H1 (cell line): ENCODE results near the gene DGKA. TPM values are rescaled to one million over a fixed set of nuclear protein-coding genes. Genes with fewer than 3 reads are reported as not detected.

Source experiments
- CTCF ChIA-PET: fragments of 300-600 bp; sonication (Branson Sonifier 250); formaldehyde crosslinking; loops from one replicate; lab custom pipeline; 2021; ENCODE audit not compliant: partially characterized antibody; lab: Charles Lee
- POLR2A ChIA-PET: fragments of 300-600 bp; sonication (Branson Sonifier 250); formaldehyde crosslinking; loops from one replicate; lab custom pipeline; 2021; ENCODE audit warnings: inconsistent platforms; ENCODE audit not compliant: partially characterized antibody; lab: Charles Lee
- DNase-seq, 2 experiments: peaks; one replicate each; pipeline versions ENCODE4 v3.0.0 to v3.0.0-alpha.2; 2010 to 2022; ENCODE audit warnings: low spot score in 2 of 2, low read depth in 1 of 2, mixed read lengths in 1 of 2
- FAIRE-seq: peaks from 2 replicates; lab custom pipeline; 2011; peaks lifted over from hg19 to GRCh38; lab: Jason Lieb, UNC
- H2AFZ ChIP-seq: 2 replicates; pipeline ENCODE4 v1.8.1; 2012; ENCODE audit warnings: low read length, inconsistent platforms
- H2AK5ac ChIP-seq: 2 replicates; pipeline ENCODE4 v1.6.1; 2013; ENCODE audit warnings: low read depth, low read length
- H2BK120ac ChIP-seq: replicated peaks from 2 replicates; pipeline ENCODE3; 2013; ENCODE audit warnings: low read depth, low read length, inconsistent platforms
- H2BK12ac ChIP-seq: 2 replicates; pipeline ENCODE4 v1.6.1; 2013; ENCODE audit warnings: low read depth, low read length
- H2BK15ac ChIP-seq: 2 replicates; pipeline ENCODE4 v1.6.1; 2013; ENCODE audit warnings: low read length
- H2BK20ac ChIP-seq: 2 replicates; pipeline ENCODE4 v1.6.1; 2013; ENCODE audit warnings: low read length
- H2BK5ac ChIP-seq: 2 replicates; pipeline ENCODE4 v1.6.1; 2013; ENCODE audit warnings: low read depth, low read length
- H3K14ac ChIP-seq: 2 replicates; pipeline ENCODE4 v1.6.1; 2013; ENCODE audit warnings: inconsistent platforms; ENCODE audit not compliant: insufficient read length
- H3K18ac ChIP-seq: 2 replicates; pipeline ENCODE4 v1.6.1; 2013; ENCODE audit warnings: low read length; ENCODE audit errors: extremely low read depth
- H3K23ac ChIP-seq: 2 replicates; pipeline ENCODE4 v1.6.1; 2013; ENCODE audit warnings: inconsistent platforms; ENCODE audit not compliant: insufficient read length
- H3K23me2 ChIP-seq: 2 replicates; pipeline ENCODE4 v1.6.1; 2013; ENCODE audit warnings: low read depth, low read length
- H3K27ac ChIP-seq: 2 replicates; pipeline ENCODE4 v1.6.1; 2011; ENCODE audit warnings: low read depth, low read length, inconsistent platforms
- H3K27me3 ChIP-seq, 4 experiments: replicated peaks in 1 of 4; 1 replicate in 1 of 4; 2 replicates in 3 of 4; pipeline versions ENCODE4 v1.6.1 to v1.8.1; 2011 to 2013; ENCODE audit warnings: low read length in 3 of 4, mild to moderate bottlenecking in 3 of 4, inconsistent platforms in 2 of 4, mixed read lengths in 2 of 4, moderate library complexity in 1 of 4; ENCODE audit not compliant: control insufficient read depth in 3 of 4, insufficient read depth in 3 of 4; ENCODE audit errors: extremely low read depth in 1 of 4
- H3K36me3 ChIP-seq, 4 experiments: 2 replicates each; pipeline versions ENCODE4 v1.6.1 to v1.8.1; 2011 to 2013; ENCODE audit warnings: mild to moderate bottlenecking in 4 of 4, low read length in 3 of 4, moderate library complexity in 2 of 4, control low read depth in 1 of 4, inconsistent platforms in 1 of 4; ENCODE audit not compliant: insufficient read depth in 4 of 4, control insufficient read depth in 2 of 4
- H3K4ac ChIP-seq: replicated peaks from 2 replicates; pipeline ENCODE3; 2013; ENCODE audit warnings: low read length, low read depth, mixed read lengths, inconsistent platforms; ENCODE audit not compliant: insufficient read length
- H3K4me1 ChIP-seq, 4 experiments: replicated peaks in 1 of 4; 1 replicate in 1 of 4; 2 replicates in 3 of 4; pipeline versions ENCODE4 v1.6.1 to v1.8.1; 2011 to 2013; ENCODE audit warnings: low read length in 3 of 4, inconsistent platforms in 2 of 4, mixed read lengths in 1 of 4; ENCODE audit not compliant: insufficient read depth in 4 of 4, control insufficient read depth in 3 of 4
- H3K4me2 ChIP-seq, 2 experiments: 2 replicates each; pipeline versions ENCODE4 v1.6.1 to v1.8.1; 2011 to 2013; ENCODE audit warnings: low read depth in 2 of 2, low read length in 2 of 2, control low read depth in 1 of 2, inconsistent platforms in 1 of 2, mild to moderate bottlenecking in 1 of 2; ENCODE audit not compliant: insufficient read depth in 1 of 2
- H3K4me3 ChIP-seq, 4 experiments: fragments of 200-600, 300-600 bp in 1 of 4; sonication (generic), shearing (Covaris generic), sonication (Bioruptor Twin) in 1 of 4; 2 replicates each; pipeline versions ENCODE4 v1.5.1 to v1.8.1; 2011 to 2016; ENCODE audit warnings: low read length in 4 of 4, low read depth in 3 of 4, control low read depth in 2 of 4, inconsistent platforms in 2 of 4, mild to moderate bottlenecking in 2 of 4, mixed read lengths in 1 of 4, moderate library complexity in 1 of 4; ENCODE audit not compliant: insufficient read depth in 2 of 4; ENCODE audit errors: extremely low read depth in 1 of 4
- H3K56ac ChIP-seq: replicated peaks from 2 replicates; pipeline ENCODE3; 2013; ENCODE audit warnings: low read depth, mild to moderate bottlenecking, mixed read lengths, low read length, inconsistent platforms; ENCODE audit not compliant: insufficient read length
- H3K79me1 ChIP-seq: 2 replicates; pipeline ENCODE4 v1.6.1; 2013; ENCODE audit warnings: low read depth, low read length, control low read depth
- H3K79me2 ChIP-seq, 2 experiments: 2 replicates each; pipeline versions ENCODE4 v1.6.1 to v1.8.1; 2012 to 2013; ENCODE audit warnings: low read length in 2 of 2, mild to moderate bottlenecking in 2 of 2, inconsistent platforms in 1 of 2; ENCODE audit not compliant: insufficient read depth in 2 of 2, control insufficient read depth in 1 of 2
- H3K9ac ChIP-seq, 4 experiments: replicated peaks in 1 of 4; 1 replicate in 1 of 4; 2 replicates in 3 of 4; pipeline versions ENCODE4 v1.6.1 to v1.8.1; 2011 to 2013; ENCODE audit warnings: low read depth in 3 of 4, low read length in 3 of 4, control low read depth in 2 of 4, mild to moderate bottlenecking in 2 of 4, moderate library complexity in 2 of 4, inconsistent platforms in 1 of 4; ENCODE audit errors: extremely low read depth in 1 of 4
- H3K9me3 ChIP-seq, 2 experiments: 2 replicates each; pipeline versions ENCODE4 v1.6.1 to v1.8.1; 2012 to 2013; ENCODE audit warnings: mild to moderate bottlenecking in 2 of 2, moderate library complexity in 2 of 2, control low read depth in 1 of 2, inconsistent platforms in 1 of 2, low read depth in 1 of 2, low read length in 1 of 2, mixed read lengths in 1 of 2; ENCODE audit not compliant: insufficient read depth in 2 of 2
- H4K20me1 ChIP-seq, 2 experiments: replicated peaks in 1 of 2; 2 replicates each; pipeline versions ENCODE3 to v1.8.1; 2011 to 2013; ENCODE audit warnings: inconsistent platforms in 2 of 2, low read length in 2 of 2, mild to moderate bottlenecking in 1 of 2; ENCODE audit not compliant: insufficient read depth in 2 of 2, control insufficient read depth in 1 of 2
- H4K5ac ChIP-seq: 2 replicates; pipeline ENCODE4 v1.6.1; 2013; ENCODE audit warnings: low read length, low read depth, mixed read lengths, inconsistent platforms; ENCODE audit not compliant: insufficient read length
- H4K8ac ChIP-seq: 2 replicates; pipeline ENCODE4 v1.8.0; 2013; ENCODE audit warnings: mild to moderate bottlenecking, moderate library complexity, low read length, inconsistent platforms; ENCODE audit not compliant: insufficient read depth; ENCODE audit errors: extremely low read depth
- H4K91ac ChIP-seq: replicated peaks from 2 replicates; pipeline ENCODE3; 2013; ENCODE audit warnings: low read length, mixed read lengths, inconsistent platforms; ENCODE audit not compliant: insufficient read length
- BCL11A ChIP-seq, 2 experiments: IDR thresholded peaks; one replicate each; pipeline ENCODE4 v1.6.1; 2011; ENCODE audit warnings: low read depth in 2 of 2, low read length in 2 of 2, mild to moderate bottlenecking in 2 of 2
- EGR1 ChIP-seq: IDR thresholded peaks from 2 replicates; pipeline ENCODE4 v1.6.1; 2011; ENCODE audit warnings: low read depth, low read length, borderline replicate concordance
- JUN ChIP-seq: IDR thresholded peaks from 2 replicates; pipeline ENCODE4 v1.6.1; 2011; ENCODE audit warnings: low read depth, mild to moderate bottlenecking, improper control_type of control experiment, low read length
- JUND ChIP-seq: IDR thresholded peaks from 2 replicates; pipeline ENCODE4 v1.6.1; 2011; ENCODE audit warnings: mild to moderate bottlenecking, improper control_type of control experiment, low read length
- SP1 ChIP-seq: IDR thresholded peaks from 2 replicates; pipeline ENCODE4 v1.6.1; 2011; ENCODE audit warnings: low read depth, low read length
- SP4 ChIP-seq: IDR thresholded peaks from 2 replicates; pipeline ENCODE4 v1.6.1; 2012; ENCODE audit warnings: low read length, inconsistent platforms
- TAF7 ChIP-seq: optimal IDR thresholded peaks from 2 replicates; pipeline ENCODE3; 2011; ENCODE audit warnings: low read depth, mild to moderate bottlenecking, inconsistent platforms, low read length, moderate library complexity, borderline replicate concordance
- WGBS, 2 experiments: shearing (Covaris generic) in 1 of 2; methylation state at CpG; one replicate each; pipeline versions ENCODE4 v1.1.6 to v1.1.7; 2013 to 2015; ENCODE audit warnings: low lambda C conversion rate in 2 of 2, mixed read lengths in 2 of 2, inconsistent platforms in 1 of 2, low coverage in 1 of 2, missing lambda C conversion rate in 1 of 2; ENCODE audit not compliant: insufficient replicate concordance in 2 of 2, insufficient coverage in 1 of 2, insufficient read length in 1 of 2; ENCODE audit errors: extremely low coverage in 1 of 2, missing lambda C conversion rate in 1 of 2; 5-methylcytosine and 5-hydroxymethylcytosine counted together
- polyA plus RNA-seq, 7 experiments: library from polyadenylated mRNA; depleted of rRNA in 3 of 7; stranded (reverse) in 5 of 7; unstranded in 2 of 7; fragments of >200 nt in 5 of 7; fragments of 200-250 nt in 2 of 7; gene quantifications; 1 replicate in 5 of 7; 2 replicates in 1 of 7; 4 replicates in 1 of 7; pipeline versions ENCODE4 v1.2.1 to v1.2.3, GENCODE V29; 2011 to 2013; ENCODE audit warnings: missing spikeins in 2 of 7, mixed read lengths in 2 of 7
- total RNA-seq: library from RNA; stranded (reverse); fragmentation: NEBNext Ultra II Directional; extraction: Animal tissue kit (Norgen Biotek cat#: 25700); gene quantifications from 2 replicates; pipeline ENCODE4 v1.2.1, GENCODE V29; 2021
- TF ChIP-seq, protein P1 (sequence below): IDR thresholded peaks from 2 replicates; pipeline ENCODE4 v1.6.1; 2012; ENCODE audit warnings: low read length, inconsistent platforms
- TF ChIP-seq, protein P2 (sequence below), 3 experiments: IDR thresholded peaks; 1 replicate in 2 of 3; 2 replicates in 1 of 3; pipeline versions ENCODE4 v1.5.1 to v1.6.1; 2011; ENCODE audit warnings: low read length in 3 of 3, mild to moderate bottlenecking in 3 of 3, inconsistent platforms in 2 of 3, low read depth in 1 of 3, moderate library complexity in 1 of 3; ENCODE audit not compliant: insufficient read depth in 1 of 3; ENCODE audit errors: control extremely low read depth in 1 of 3

The DGKA gene
- total and polyA plus RNA-seq, 2 of the 8 experiments (the other 6 are each of a cell fraction or from before 2014, with no cell fraction given) = 15.9 to 18.0 TPM

DNA sequence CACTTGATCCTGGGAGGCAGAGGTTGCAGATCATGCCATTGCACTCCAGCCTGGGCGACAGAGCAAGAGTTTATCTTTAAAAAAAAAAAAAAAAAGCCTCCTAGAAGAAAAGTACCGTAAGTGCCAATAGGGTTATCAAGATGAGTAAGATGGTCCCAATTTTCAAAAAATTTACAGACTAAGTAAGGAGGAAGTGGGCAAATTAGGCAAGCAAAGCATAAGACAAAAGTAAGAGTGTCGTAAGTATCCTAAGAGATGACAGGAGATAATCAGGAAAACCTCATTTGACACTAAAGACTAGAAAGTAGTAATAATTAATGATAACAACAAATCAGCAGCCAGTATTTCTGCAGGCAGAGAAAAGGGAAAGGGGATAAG, 15.5 kb upstream of the DGKA start:
- Histone ChIP-seq H2AK5ac (no peak overlapping the region), H3K56ac (no peak overlapping the region), H3K27ac (no peak overlapping the region), H4K20me1 (peaks cover 3 to 5% of the 10 kb centered on the region in 2 experiments), H2BK5ac (no peak overlapping the region), H2AFZ (no peak overlapping the region), H3K9me3 (no peaks in the 10 kb centered on the region), H2BK12ac (no peak overlapping the region), H3K4me1 (no peaks in the 10 kb centered on the region), H3K23me2 (no peaks in the 10 kb centered on the region), H3K79me1 (no peaks in the 10 kb centered on the region; the same call in 1 of the 2 replicates), H3K18ac (no peak overlapping the region), H2BK120ac (no peak overlapping the region), H3K4ac (no peak overlapping the region), H3K14ac (no peak overlapping the region), H3K9ac (no peak overlapping the region), H3K27me3 (no peaks in the 10 kb centered on the region), H4K5ac (no peak overlapping the region), H3K79me2 (peaks cover 7 to 72% of the 10 kb centered on the region in 2 experiments; a peak in 3 of 4 replicates), H2BK15ac (no peak overlapping the region), H2BK20ac (no peak overlapping the region), H3K4me3 (no peak overlapping the region), H3K36me3 (peaks cover 0 to 18% (median 1%) of the 10 kb centered on the region in 4 experiments; a peak in 1 of 8 replicates), H4K8ac (no peak overlapping the region), H4K91ac (no peak overlapping the region), H3K4me2 (no peak overlapping the region), H3K23ac (no peak overlapping the region)
- POLR2A ChIA-PET = interaction anchor here (0.8 to 3.1 kb wide), 4 partner anchors 11 to 86 kb away, joined by 3 to 21 read pairs (median 5); partner anchors contain the start of gene DNAJC14
- FAIRE-seq (no peak), DNase-seq (no peak)
- CTCF ChIA-PET = interaction anchor here (0.7 to 6.0 kb wide), 2 partner anchors 11 to 81 kb away, joined by 3 to 41 read pairs; partner anchors contain the start of gene PYM1
- WGBS, 2 experiments = 80% methylated on average over 3 of the region's 3 CpGs; no CpG with 5 or more reads in 1 of the 2 experiments
- TF ChIP-seq EGR1 (no peak), JUN (no peak), SP4 (no peak), TAF7 (no peak), BCL11A (IDR thresholded peaks at IDR 0.05; ENCODE audit: low read depth in 2 of 2, low read length in 2 of 2) (no peak), JUND (no peak), SP1 (no peak)
- TF ChIP-seq, protein P1, sequence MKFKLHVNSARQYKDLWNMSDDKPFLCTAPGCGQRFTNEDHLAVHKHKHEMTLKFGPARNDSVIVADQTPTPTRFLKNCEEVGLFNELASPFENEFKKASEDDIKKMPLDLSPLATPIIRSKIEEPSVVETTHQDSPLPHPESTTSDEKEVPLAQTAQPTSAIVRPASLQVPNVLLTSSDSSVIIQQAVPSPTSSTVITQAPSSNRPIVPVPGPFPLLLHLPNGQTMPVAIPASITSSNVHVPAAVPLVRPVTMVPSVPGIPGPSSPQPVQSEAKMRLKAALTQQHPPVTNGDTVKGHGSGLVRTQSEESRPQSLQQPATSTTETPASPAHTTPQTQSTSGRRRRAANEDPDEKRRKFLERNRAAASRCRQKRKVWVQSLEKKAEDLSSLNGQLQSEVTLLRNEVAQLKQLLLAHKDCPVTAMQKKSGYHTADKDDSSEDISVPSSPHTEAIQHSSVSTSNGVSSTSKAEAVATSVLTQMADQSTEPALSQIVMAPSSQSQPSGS = no peak
- TF ChIP-seq, protein P2, sequence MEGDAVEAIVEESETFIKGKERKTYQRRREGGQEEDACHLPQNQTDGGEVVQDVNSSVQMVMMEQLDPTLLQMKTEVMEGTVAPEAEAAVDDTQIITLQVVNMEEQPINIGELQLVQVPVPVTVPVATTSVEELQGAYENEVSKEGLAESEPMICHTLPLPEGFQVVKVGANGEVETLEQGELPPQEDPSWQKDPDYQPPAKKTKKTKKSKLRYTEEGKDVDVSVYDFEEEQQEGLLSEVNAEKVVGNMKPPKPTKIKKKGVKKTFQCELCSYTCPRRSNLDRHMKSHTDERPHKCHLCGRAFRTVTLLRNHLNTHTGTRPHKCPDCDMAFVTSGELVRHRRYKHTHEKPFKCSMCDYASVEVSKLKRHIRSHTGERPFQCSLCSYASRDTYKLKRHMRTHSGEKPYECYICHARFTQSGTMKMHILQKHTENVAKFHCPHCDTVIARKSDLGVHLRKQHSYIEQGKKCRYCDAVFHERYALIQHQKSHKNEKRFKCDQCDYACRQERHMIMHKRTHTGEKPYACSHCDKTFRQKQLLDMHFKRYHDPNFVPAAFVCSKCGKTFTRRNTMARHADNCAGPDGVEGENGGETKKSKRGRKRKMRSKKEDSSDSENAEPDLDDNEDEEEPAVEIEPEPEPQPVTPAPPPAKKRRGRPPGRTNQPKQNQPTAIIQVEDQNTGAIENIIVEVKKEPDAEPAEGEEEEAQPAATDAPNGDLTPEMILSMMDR (IDR thresholded peaks at IDR 0.05; ENCODE audit: control extremely low read depth in 1 of 3, insufficient read depth in 1 of 3, low read depth in 1 of 3, low read length in 3 of 3) = no peak
